GM12891 (cell line): ENCODE results near the gene PTAFR.

ENCODE experiments used
- POLR2A ChIP-seq: IDR thresholded peaks from 2 replicates; pipeline ENCODE4 v1.6.1; 2011; ENCODE audit warnings: low read depth, low read length, control low read depth
- POLR2AphosphoS5 ChIP-seq: IDR thresholded peaks from 2 replicates; pipeline ENCODE4 v1.6.1; 2011; ENCODE audit warnings: low read depth, low read length, control low read depth

DNA sequence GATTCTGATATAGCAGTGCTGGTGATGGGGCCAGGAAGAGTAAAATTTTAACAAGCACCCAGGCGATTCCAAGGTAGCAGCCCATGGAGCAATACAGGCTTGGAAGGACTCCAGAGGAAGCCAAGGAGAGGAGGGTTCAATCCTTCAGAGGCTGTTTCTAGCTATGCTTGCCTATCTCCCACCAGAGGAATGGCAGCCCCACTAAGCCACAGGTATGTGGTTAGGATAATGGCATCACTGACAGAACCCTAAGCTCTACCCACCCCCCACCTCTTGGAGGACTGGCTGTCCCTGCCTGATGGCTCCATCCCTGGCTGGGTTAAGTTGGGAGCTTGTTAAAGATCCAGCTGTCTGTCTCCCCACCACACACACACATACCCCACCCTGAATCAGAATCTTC, 19.3 kb upstream of the PTAFR start:
- TF ChIP-seq POLR2A, result no peak
- TF ChIP-seq POLR2AphosphoS5, result no peak
